H1 (cell line): ENCODE results near the gene MZF1. TPM values are rescaled to one million over a fixed set of nuclear protein-coding genes. Genes with fewer than 3 reads are reported as not detected.
"Not testable (repeated sequence)": the region's sequence is repeated elsewhere in the genome, so short reads cannot be mapped to it uniquely, and the experiment has no call there.

ENCODE experiments used
- CTCF ChIA-PET: fragments of 300-600 bp; sonication (Branson Sonifier 250); formaldehyde crosslinking; loops from one replicate; lab custom pipeline; 2021; ENCODE audit not compliant: partially characterized antibody; lab: Charles Lee
- POLR2A ChIA-PET: fragments of 300-600 bp; sonication (Branson Sonifier 250); formaldehyde crosslinking; loops from one replicate; lab custom pipeline; 2021; ENCODE audit warnings: inconsistent platforms; ENCODE audit not compliant: partially characterized antibody; lab: Charles Lee
- DNase-seq, 2 experiments: peaks; one replicate each; pipeline versions ENCODE4 v3.0.0 to v3.0.0-alpha.2; 2010 to 2022; ENCODE audit warnings: low spot score in 2 of 2, low read depth in 1 of 2, mixed read lengths in 1 of 2
- FAIRE-seq: peaks from 2 replicates; lab custom pipeline; 2011; peaks lifted over from hg19 to GRCh38; lab: Jason Lieb, UNC
- H2AFZ ChIP-seq: 2 replicates; pipeline ENCODE4 v1.8.1; 2012; ENCODE audit warnings: low read length, inconsistent platforms
- H2AK5ac ChIP-seq: 2 replicates; pipeline ENCODE4 v1.6.1; 2013; ENCODE audit warnings: low read depth, low read length
- H2BK120ac ChIP-seq: replicated peaks from 2 replicates; pipeline ENCODE3; 2013; ENCODE audit warnings: low read depth, low read length, inconsistent platforms
- H2BK12ac ChIP-seq: 2 replicates; pipeline ENCODE4 v1.6.1; 2013; ENCODE audit warnings: low read depth, low read length
- H2BK15ac ChIP-seq: 2 replicates; pipeline ENCODE4 v1.6.1; 2013; ENCODE audit warnings: low read length
- H2BK20ac ChIP-seq: 2 replicates; pipeline ENCODE4 v1.6.1; 2013; ENCODE audit warnings: low read length
- H2BK5ac ChIP-seq: 2 replicates; pipeline ENCODE4 v1.6.1; 2013; ENCODE audit warnings: low read depth, low read length
- H3K14ac ChIP-seq: 2 replicates; pipeline ENCODE4 v1.6.1; 2013; ENCODE audit warnings: inconsistent platforms; ENCODE audit not compliant: insufficient read length
- H3K18ac ChIP-seq: 2 replicates; pipeline ENCODE4 v1.6.1; 2013; ENCODE audit warnings: low read length; ENCODE audit errors: extremely low read depth
- H3K23ac ChIP-seq: 2 replicates; pipeline ENCODE4 v1.6.1; 2013; ENCODE audit warnings: inconsistent platforms; ENCODE audit not compliant: insufficient read length
- H3K23me2 ChIP-seq: 2 replicates; pipeline ENCODE4 v1.6.1; 2013; ENCODE audit warnings: low read depth, low read length
- H3K27ac ChIP-seq: 2 replicates; pipeline ENCODE4 v1.6.1; 2011; ENCODE audit warnings: low read depth, low read length, inconsistent platforms
- H3K27me3 ChIP-seq, 4 experiments: replicated peaks in 1 of 4; 1 replicate in 1 of 4; 2 replicates in 3 of 4; pipeline versions ENCODE4 v1.6.1 to v1.8.1; 2011 to 2013; ENCODE audit warnings: low read length in 3 of 4, mild to moderate bottlenecking in 3 of 4, inconsistent platforms in 2 of 4, mixed read lengths in 2 of 4, moderate library complexity in 1 of 4; ENCODE audit not compliant: control insufficient read depth in 3 of 4, insufficient read depth in 3 of 4; ENCODE audit errors: extremely low read depth in 1 of 4
- H3K36me3 ChIP-seq, 4 experiments: 2 replicates each; pipeline versions ENCODE4 v1.6.1 to v1.8.1; 2011 to 2013; ENCODE audit warnings: mild to moderate bottlenecking in 4 of 4, low read length in 3 of 4, moderate library complexity in 2 of 4, control low read depth in 1 of 4, inconsistent platforms in 1 of 4; ENCODE audit not compliant: insufficient read depth in 4 of 4, control insufficient read depth in 2 of 4
- H3K4ac ChIP-seq: replicated peaks from 2 replicates; pipeline ENCODE3; 2013; ENCODE audit warnings: low read length, low read depth, mixed read lengths, inconsistent platforms; ENCODE audit not compliant: insufficient read length
- H3K4me1 ChIP-seq, 4 experiments: replicated peaks in 1 of 4; 1 replicate in 1 of 4; 2 replicates in 3 of 4; pipeline versions ENCODE4 v1.6.1 to v1.8.1; 2011 to 2013; ENCODE audit warnings: low read length in 3 of 4, inconsistent platforms in 2 of 4, mixed read lengths in 1 of 4; ENCODE audit not compliant: insufficient read depth in 4 of 4, control insufficient read depth in 3 of 4
- H3K4me2 ChIP-seq, 2 experiments: 2 replicates each; pipeline versions ENCODE4 v1.6.1 to v1.8.1; 2011 to 2013; ENCODE audit warnings: low read depth in 2 of 2, low read length in 2 of 2, control low read depth in 1 of 2, inconsistent platforms in 1 of 2, mild to moderate bottlenecking in 1 of 2; ENCODE audit not compliant: insufficient read depth in 1 of 2
- H3K4me3 ChIP-seq, 4 experiments: fragments of 200-600, 300-600 bp in 1 of 4; sonication (generic), shearing (Covaris generic), sonication (Bioruptor Twin) in 1 of 4; 2 replicates each; pipeline versions ENCODE4 v1.5.1 to v1.8.1; 2011 to 2016; ENCODE audit warnings: low read length in 4 of 4, low read depth in 3 of 4, control low read depth in 2 of 4, inconsistent platforms in 2 of 4, mild to moderate bottlenecking in 2 of 4, mixed read lengths in 1 of 4, moderate library complexity in 1 of 4; ENCODE audit not compliant: insufficient read depth in 2 of 4; ENCODE audit errors: extremely low read depth in 1 of 4
- H3K56ac ChIP-seq: replicated peaks from 2 replicates; pipeline ENCODE3; 2013; ENCODE audit warnings: low read depth, mild to moderate bottlenecking, mixed read lengths, low read length, inconsistent platforms; ENCODE audit not compliant: insufficient read length
- H3K79me1 ChIP-seq: 2 replicates; pipeline ENCODE4 v1.6.1; 2013; ENCODE audit warnings: low read depth, low read length, control low read depth
- H3K79me2 ChIP-seq, 2 experiments: 2 replicates each; pipeline versions ENCODE4 v1.6.1 to v1.8.1; 2012 to 2013; ENCODE audit warnings: low read length in 2 of 2, mild to moderate bottlenecking in 2 of 2, inconsistent platforms in 1 of 2; ENCODE audit not compliant: insufficient read depth in 2 of 2, control insufficient read depth in 1 of 2
- H3K9ac ChIP-seq, 4 experiments: replicated peaks in 1 of 4; 1 replicate in 1 of 4; 2 replicates in 3 of 4; pipeline versions ENCODE4 v1.6.1 to v1.8.1; 2011 to 2013; ENCODE audit warnings: low read depth in 3 of 4, low read length in 3 of 4, control low read depth in 2 of 4, mild to moderate bottlenecking in 2 of 4, moderate library complexity in 2 of 4, inconsistent platforms in 1 of 4; ENCODE audit errors: extremely low read depth in 1 of 4
- H3K9me3 ChIP-seq, 2 experiments: 2 replicates each; pipeline versions ENCODE4 v1.6.1 to v1.8.1; 2012 to 2013; ENCODE audit warnings: mild to moderate bottlenecking in 2 of 2, moderate library complexity in 2 of 2, control low read depth in 1 of 2, inconsistent platforms in 1 of 2, low read depth in 1 of 2, low read length in 1 of 2, mixed read lengths in 1 of 2; ENCODE audit not compliant: insufficient read depth in 2 of 2
- H4K20me1 ChIP-seq, 2 experiments: replicated peaks in 1 of 2; 2 replicates each; pipeline versions ENCODE3 to v1.8.1; 2011 to 2013; ENCODE audit warnings: inconsistent platforms in 2 of 2, low read length in 2 of 2, mild to moderate bottlenecking in 1 of 2; ENCODE audit not compliant: insufficient read depth in 2 of 2, control insufficient read depth in 1 of 2
- H4K5ac ChIP-seq: 2 replicates; pipeline ENCODE4 v1.6.1; 2013; ENCODE audit warnings: low read length, low read depth, mixed read lengths, inconsistent platforms; ENCODE audit not compliant: insufficient read length
- H4K8ac ChIP-seq: 2 replicates; pipeline ENCODE4 v1.8.0; 2013; ENCODE audit warnings: mild to moderate bottlenecking, moderate library complexity, low read length, inconsistent platforms; ENCODE audit not compliant: insufficient read depth; ENCODE audit errors: extremely low read depth
- H4K91ac ChIP-seq: replicated peaks from 2 replicates; pipeline ENCODE3; 2013; ENCODE audit warnings: low read length, mixed read lengths, inconsistent platforms; ENCODE audit not compliant: insufficient read length
- CBX5 ChIP-seq: fragments of 300-800, 300-1000 bp; sonication (generic); IDR thresholded peaks from 2 replicates; pipeline ENCODE4 v1.7.1; 2016; ENCODE audit warnings: antibody characterized with exemption, low read length, low read depth
- CHD1 ChIP-seq: IDR thresholded peaks from 2 replicates; pipeline ENCODE4 v1.6.1; 2012; ENCODE audit warnings: low read depth, low read length, improper control_type of control experiment
- CTBP2 ChIP-seq: IDR thresholded peaks from 2 replicates; pipeline ENCODE4 v1.7.0; 2011; ENCODE audit warnings: borderline replicate concordance, mild to moderate bottlenecking, moderate library complexity, mixed read lengths, low read length; ENCODE audit not compliant: insufficient read depth, insufficient read length
- KDM1A ChIP-seq: fragments of 200-600, 300-600 bp; sonication (generic); IDR thresholded peaks from 2 replicates; pipeline ENCODE4 v1.7.1; 2016; ENCODE audit warnings: mild to moderate bottlenecking, low read length, borderline replicate concordance
- SP4 ChIP-seq: IDR thresholded peaks from 2 replicates; pipeline ENCODE4 v1.6.1; 2012; ENCODE audit warnings: low read length, inconsistent platforms
- WGBS, 2 experiments: shearing (Covaris generic) in 1 of 2; methylation state at CpG; one replicate each; pipeline versions ENCODE4 v1.1.6 to v1.1.7; 2013 to 2015; ENCODE audit warnings: low lambda C conversion rate in 2 of 2, mixed read lengths in 2 of 2, inconsistent platforms in 1 of 2, low coverage in 1 of 2, missing lambda C conversion rate in 1 of 2; ENCODE audit not compliant: insufficient replicate concordance in 2 of 2, insufficient coverage in 1 of 2, insufficient read length in 1 of 2; ENCODE audit errors: extremely low coverage in 1 of 2, missing lambda C conversion rate in 1 of 2; 5-methylcytosine and 5-hydroxymethylcytosine counted together
- polyA plus RNA-seq, 7 experiments: library from polyadenylated mRNA; depleted of rRNA in 3 of 7; stranded (reverse) in 5 of 7; unstranded in 2 of 7; fragments of >200 nt in 5 of 7; fragments of 200-250 nt in 2 of 7; gene quantifications; 1 replicate in 5 of 7; 2 replicates in 1 of 7; 4 replicates in 1 of 7; pipeline versions ENCODE4 v1.2.1 to v1.2.3, GENCODE V29; 2011 to 2013; ENCODE audit warnings: missing spikeins in 2 of 7, mixed read lengths in 2 of 7
- total RNA-seq: library from RNA; stranded (reverse); fragmentation: NEBNext Ultra II Directional; extraction: Animal tissue kit (Norgen Biotek cat#: 25700); gene quantifications from 2 replicates; pipeline ENCODE4 v1.2.1, GENCODE V29; 2021
- TF ChIP-seq, protein P1 (sequence below): IDR thresholded peaks from 2 replicates; pipeline ENCODE4 v1.6.1; 2011; ENCODE audit warnings: low read length, improper control_type of control experiment

MZF1 gene
- total and polyA plus RNA-seq, 2 of the 8 experiments (the other 6 are each of a cell fraction or from before 2014, with no cell fraction given), result 15.2 to 25.0 TPM

GRCh38 chr19:58543826-58544590 is 29.1 kb downstream of the MZF1 start, which contains the start of gene TRIM28 (continued):
- TF ChIP-seq CTBP2 (no peak), CHD1 (no peak), KDM1A (no peak), CBX5 (no peak), SP4 (peak; percentile 69; the same call in 1 of the 2 replicates)
- TF ChIP-seq, protein P1, sequence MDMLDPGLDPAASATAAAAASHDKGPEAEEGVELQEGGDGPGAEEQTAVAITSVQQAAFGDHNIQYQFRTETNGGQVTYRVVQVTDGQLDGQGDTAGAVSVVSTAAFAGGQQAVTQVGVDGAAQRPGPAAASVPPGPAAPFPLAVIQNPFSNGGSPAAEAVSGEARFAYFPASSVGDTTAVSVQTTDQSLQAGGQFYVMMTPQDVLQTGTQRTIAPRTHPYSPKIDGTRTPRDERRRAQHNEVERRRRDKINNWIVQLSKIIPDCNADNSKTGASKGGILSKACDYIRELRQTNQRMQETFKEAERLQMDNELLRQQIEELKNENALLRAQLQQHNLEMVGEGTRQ, result no peak

GRCh38 chr19:58542641-58543372 is 30.3 kb downstream of the MZF1 start:
- not testable (repeated sequence) for H3K56ac ChIP-seq, H3K18ac ChIP-seq, H2BK5ac ChIP-seq, H2BK120ac ChIP-seq, H2AFZ ChIP-seq, H2BK15ac ChIP-seq, FAIRE-seq, H4K5ac ChIP-seq, H2BK20ac ChIP-seq, H3K4ac ChIP-seq, H3K9ac ChIP-seq, H3K14ac ChIP-seq, H4K91ac ChIP-seq, H4K8ac ChIP-seq, H3K79me1 ChIP-seq, DNase-seq, H3K23ac ChIP-seq, H2BK12ac ChIP-seq, H2AK5ac ChIP-seq, H3K27ac ChIP-seq, H3K9me3 ChIP-seq
- peak overlapping the region; percentile 55 to 90; a peak in 3 of 4 replicates for H3K4me2 ChIP-seq
- ChIA-PET POLR2A (interaction anchor here (0.9 to 13.8 kb wide), 7 partner anchors 10 to 258 kb away, joined by 3 to 650 read pairs (median 32); partner anchors contain the start of genes CHMP2A, MZF1, SLC27A5 and UBE2M), CTCF (interaction anchor here (1.3 to 3.6 kb wide), 3 partner anchors 24 to 38 kb away, joined by 3 to 21 read pairs (median 7); partner anchors contain the start of gene ZBTB45)
- peaks cover 0 to 24% (median 10%) of the 10 kb centered on the region in 4 experiments; a peak in 5 of 7 replicates for H3K27me3 ChIP-seq
- peaks cover 16% of the 10 kb centered on the region for H3K23me2 ChIP-seq
- H3K4me1 ChIP-seq, result peaks cover 3 to 13% (median 6%) of the 10 kb centered on the region in 4 experiments; a peak in 6 of 7 replicates
- peaks cover 9 to 27% (median 18%) of the 10 kb centered on the region in 4 experiments for H3K36me3 ChIP-seq
- H3K4me3 ChIP-seq, result peak overlapping the region in 1 of 4 experiments; percentile 100; a peak in 3 of 8 replicates
- 78% methylated on average over 18 of the region's 18 CpGs; no CpG with 5 or more reads in 1 of the 2 experiments for WGBS, 2 experiments
- peaks cover 28 to 29% of the 10 kb centered on the region in 2 experiments for H4K20me1 ChIP-seq
- H3K79me2 ChIP-seq, result peaks cover 28 to 32% of the 10 kb centered on the region in 2 experiments
